ENCODE results near the gene LINC00237.

The LINC00237 gene

DNA sequence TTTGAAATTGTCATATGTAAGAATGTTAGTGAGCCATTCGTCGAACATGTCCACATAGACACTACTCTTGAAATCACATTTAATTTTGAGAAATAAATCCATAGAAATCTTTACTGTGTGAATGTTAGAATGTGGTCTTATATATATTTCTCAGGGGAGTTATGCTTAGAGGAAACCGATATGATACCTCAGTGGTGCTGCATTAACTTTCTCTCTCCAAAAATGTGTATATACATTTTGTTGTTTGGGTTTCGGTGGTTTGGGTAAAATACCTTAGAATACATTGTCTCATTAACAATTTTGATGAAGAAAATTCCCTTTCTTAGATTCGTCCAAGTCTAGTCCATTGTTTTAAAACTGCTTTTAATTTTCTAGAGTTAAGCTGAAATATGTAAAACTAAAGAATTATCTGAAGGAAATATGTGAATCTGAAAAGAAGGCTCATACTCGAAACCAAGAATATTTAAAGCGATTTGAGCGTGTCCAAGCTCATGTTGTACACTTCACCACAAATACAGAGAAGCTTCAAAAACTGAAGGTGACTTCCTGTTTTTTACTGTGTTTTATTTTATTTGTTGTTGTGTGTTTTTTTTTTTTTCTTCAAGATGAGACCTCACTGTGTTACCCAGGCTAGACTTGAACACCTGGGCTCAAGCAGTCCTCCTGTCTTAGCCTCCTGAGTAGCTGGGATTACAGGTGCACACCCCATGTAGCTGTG, 30.0 kb upstream of the LINC00237 start:
- H2BK5ac ChIP-seq (ENCODE audit: low read depth, low read length, poor library complexity), result no peak overlapping the region
- no peak overlapping the region for H3K4me3 ChIP-seq (ENCODE audit: low read depth, low read length)
- H3K79me2 ChIP-seq (ENCODE audit: control insufficient read depth, insufficient read depth, low read length, poor library complexity), result no peaks in the 10 kb centered on the region
- H4K12ac ChIP-seq (ENCODE audit: low read depth, low read length), result no peak overlapping the region
- H2BK120ac ChIP-seq (ENCODE audit: insufficient read depth, low read length, poor library complexity), result no peak overlapping the region
- no peak overlapping the region for H2BK12ac ChIP-seq (ENCODE audit: low read length)
- no peak overlapping the region for H4K8ac ChIP-seq (ENCODE audit: low read depth, low read length)
- H4K91ac ChIP-seq (ENCODE audit: low read depth, low read length), result no peak overlapping the region
- H3K23ac ChIP-seq (ENCODE audit: low read length), result no peak overlapping the region
- no peak overlapping the region for H2AK5ac ChIP-seq (ENCODE audit: low read length)
- H3K4me1 ChIP-seq (ENCODE audit: control insufficient read depth in 1 of 2, insufficient read depth in 2 of 2, low read length in 2 of 2), result no peaks in the 10 kb centered on the region
- no peak overlapping the region for H3K4ac ChIP-seq (ENCODE audit: low read depth, low read length)
- no peaks in the 10 kb centered on the region for H3K9me3 ChIP-seq (ENCODE audit: insufficient read depth, low read depth, low read length)
- WGBS (ENCODE audit: extremely low coverage, insufficient coverage, insufficient read length), result no CpG with 5 or more reads among the region's 8 CpGs
- H3K27me3 ChIP-seq (ENCODE audit: insufficient read depth, low read length), result no peaks in the 10 kb centered on the region
- no peak overlapping the region for H3K4me2 ChIP-seq (ENCODE audit: low read length)
- H3K36me3 ChIP-seq (ENCODE audit: control insufficient read depth in 1 of 2, insufficient read depth in 2 of 2, low read length in 2 of 2), result no peaks in the 10 kb centered on the region
- DNase-seq, result no peak
- no peak overlapping the region for H3K14ac ChIP-seq (ENCODE audit: low read length)
- no peak overlapping the region for H3K18ac ChIP-seq (ENCODE audit: low read length)
- H3K27ac ChIP-seq (ENCODE audit: low read depth, low read length), result no peak overlapping the region
- H2AFZ ChIP-seq (ENCODE audit: insufficient read depth, low read length, poor library complexity), result no peak overlapping the region
- H3K79me1 ChIP-seq (ENCODE audit: low read length), result no peaks in the 10 kb centered on the region
- H3K9ac ChIP-seq (ENCODE audit: low read length), result no peak overlapping the region

DNA sequence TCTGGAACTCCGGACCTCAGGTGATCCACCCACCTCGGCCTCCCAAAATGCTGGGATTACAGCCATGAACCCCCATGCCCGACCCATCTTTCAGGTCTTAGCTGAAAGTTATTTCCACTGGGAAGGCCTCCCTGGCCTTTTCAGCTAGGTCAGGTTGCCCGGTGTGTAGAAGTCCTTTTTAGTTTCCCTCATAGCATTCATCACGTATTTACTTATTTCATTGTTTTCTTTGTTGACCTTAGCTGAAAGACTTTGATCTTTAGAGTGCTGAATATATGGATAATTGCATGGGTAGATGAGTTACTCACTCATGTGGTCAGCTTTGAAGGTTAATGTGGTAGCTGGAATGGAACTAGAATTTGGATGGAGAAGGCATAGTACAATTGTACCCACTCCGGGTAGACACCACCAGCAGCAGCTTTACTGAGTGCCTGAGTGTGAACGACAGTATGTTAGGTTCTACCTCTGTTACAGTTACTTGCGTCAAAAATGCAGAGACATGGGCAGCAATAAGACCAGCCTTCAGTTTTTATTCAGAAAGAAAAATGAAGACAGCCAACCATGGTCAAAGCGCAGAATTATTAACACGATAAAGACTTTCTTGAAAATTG, 28.8 kb upstream of the LINC00237 start:
- Histone ChIP-seq H3K4me1 (ENCODE audit: control insufficient read depth in 1 of 2, insufficient read depth in 2 of 2, low read length in 2 of 2) (no peaks in the 10 kb centered on the region), H2AK5ac (ENCODE audit: low read length) (no peak overlapping the region), H3K4me3 (ENCODE audit: low read depth, low read length) (no peak overlapping the region), H3K9me3 (ENCODE audit: insufficient read depth, low read depth, low read length) (no peaks in the 10 kb centered on the region), H3K79me2 (ENCODE audit: control insufficient read depth, insufficient read depth, low read length, poor library complexity) (no peaks in the 10 kb centered on the region), H4K12ac (ENCODE audit: low read depth, low read length) (no peak overlapping the region), H3K23ac (ENCODE audit: low read length) (no peak overlapping the region), H3K18ac (ENCODE audit: low read length) (no peak overlapping the region), H2AFZ (ENCODE audit: insufficient read depth, low read length, poor library complexity) (no peak overlapping the region), H3K9ac (ENCODE audit: low read length) (no peak overlapping the region), H3K36me3 (ENCODE audit: control insufficient read depth in 1 of 2, insufficient read depth in 2 of 2, low read length in 2 of 2) (no peaks in the 10 kb centered on the region), H4K8ac (ENCODE audit: low read depth, low read length) (no peak overlapping the region), H3K14ac (ENCODE audit: low read length) (no peak overlapping the region), H4K91ac (ENCODE audit: low read depth, low read length) (no peak overlapping the region), H3K79me1 (ENCODE audit: low read length) (no peaks in the 10 kb centered on the region), H3K27me3 (ENCODE audit: insufficient read depth, low read length) (no peaks in the 10 kb centered on the region), H3K4me2 (ENCODE audit: low read length) (no peak overlapping the region), H2BK120ac (ENCODE audit: insufficient read depth, low read length, poor library complexity) (no peak overlapping the region), H3K27ac (ENCODE audit: low read depth, low read length) (no peak overlapping the region), H2BK5ac (ENCODE audit: low read depth, low read length, poor library complexity) (no peak overlapping the region), H3K4ac (ENCODE audit: low read depth, low read length) (no peak overlapping the region), H2BK12ac (ENCODE audit: low read length) (no peak overlapping the region)
- no CpG with 5 or more reads among the region's 10 CpGs for WGBS (ENCODE audit: extremely low coverage, insufficient coverage, insufficient read length)
- DNase-seq, result no peak

DNA sequence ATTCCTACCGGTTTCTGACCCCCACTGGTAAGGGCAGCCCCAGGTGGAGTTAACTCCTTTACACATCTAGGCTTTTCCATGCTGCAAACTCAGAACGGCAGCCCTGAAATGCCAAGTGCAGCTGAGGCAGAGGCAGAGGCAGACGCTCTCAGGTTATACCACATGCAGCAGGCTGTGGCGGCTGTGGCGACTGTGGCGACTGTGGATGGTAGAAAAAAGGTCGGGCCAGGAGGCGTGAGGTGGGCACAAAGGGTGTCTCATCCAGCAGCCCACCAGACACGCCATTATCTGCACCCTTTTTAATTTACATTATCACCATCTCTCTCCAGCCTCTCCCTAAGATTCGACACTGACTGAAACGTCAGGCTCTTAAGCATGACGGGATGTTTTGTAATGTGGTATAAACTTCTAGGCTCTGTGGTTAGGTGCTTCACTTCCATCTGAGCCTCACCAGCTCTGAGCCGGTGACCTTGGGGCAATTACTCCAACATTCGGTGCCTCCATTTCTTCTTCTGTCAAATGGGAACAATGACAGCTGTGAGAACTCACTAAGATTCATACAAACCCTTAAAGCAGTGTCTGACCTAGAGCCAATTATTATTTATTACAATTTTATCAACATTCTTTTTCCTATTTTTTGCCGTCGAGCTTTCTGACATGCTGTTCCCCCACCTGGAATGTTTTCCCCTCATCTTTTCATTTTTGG, 27.9 kb upstream of the LINC00237 start:
- no peak overlapping the region for H4K12ac ChIP-seq (ENCODE audit: low read depth, low read length)
- H3K14ac ChIP-seq (ENCODE audit: low read length), result no peak overlapping the region
- no peaks in the 10 kb centered on the region for H3K79me2 ChIP-seq (ENCODE audit: control insufficient read depth, insufficient read depth, low read length, poor library complexity)
- H3K9ac ChIP-seq (ENCODE audit: low read length), result no peak overlapping the region
- H3K9me3 ChIP-seq (ENCODE audit: insufficient read depth, low read depth, low read length), result no peaks in the 10 kb centered on the region
- H2BK12ac ChIP-seq (ENCODE audit: low read length), result no peak overlapping the region
- no peak overlapping the region for H3K4ac ChIP-seq (ENCODE audit: low read depth, low read length)
- H4K8ac ChIP-seq (ENCODE audit: low read depth, low read length), result no peak overlapping the region
- no peak overlapping the region for H2AFZ ChIP-seq (ENCODE audit: insufficient read depth, low read length, poor library complexity)
- H3K36me3 ChIP-seq (ENCODE audit: control insufficient read depth in 1 of 2, insufficient read depth in 2 of 2, low read length in 2 of 2), result no peaks in the 10 kb centered on the region
- no peaks in the 10 kb centered on the region for H3K4me1 ChIP-seq (ENCODE audit: control insufficient read depth in 1 of 2, insufficient read depth in 2 of 2, low read length in 2 of 2)
- H3K18ac ChIP-seq (ENCODE audit: low read length), result no peak overlapping the region
- no peak overlapping the region for H4K91ac ChIP-seq (ENCODE audit: low read depth, low read length)
- no CpG with 5 or more reads among the region's 16 CpGs for WGBS (ENCODE audit: extremely low coverage, insufficient coverage, insufficient read length)
- no peak overlapping the region for H3K4me3 ChIP-seq (ENCODE audit: low read depth, low read length)
- H2AK5ac ChIP-seq (ENCODE audit: low read length), result no peak overlapping the region
- no peaks in the 10 kb centered on the region for H3K79me1 ChIP-seq (ENCODE audit: low read length)
- no peak overlapping the region for H2BK120ac ChIP-seq (ENCODE audit: insufficient read depth, low read length, poor library complexity)
- H3K23ac ChIP-seq (ENCODE audit: low read length), result no peak overlapping the region
- DNase-seq, result no peak
- no peak overlapping the region for H3K4me2 ChIP-seq (ENCODE audit: low read length)
- no peak overlapping the region for H2BK5ac ChIP-seq (ENCODE audit: low read depth, low read length, poor library complexity)
- no peak overlapping the region for H3K27ac ChIP-seq (ENCODE audit: low read depth, low read length)
- no peaks in the 10 kb centered on the region for H3K27me3 ChIP-seq (ENCODE audit: insufficient read depth, low read length)

DNA sequence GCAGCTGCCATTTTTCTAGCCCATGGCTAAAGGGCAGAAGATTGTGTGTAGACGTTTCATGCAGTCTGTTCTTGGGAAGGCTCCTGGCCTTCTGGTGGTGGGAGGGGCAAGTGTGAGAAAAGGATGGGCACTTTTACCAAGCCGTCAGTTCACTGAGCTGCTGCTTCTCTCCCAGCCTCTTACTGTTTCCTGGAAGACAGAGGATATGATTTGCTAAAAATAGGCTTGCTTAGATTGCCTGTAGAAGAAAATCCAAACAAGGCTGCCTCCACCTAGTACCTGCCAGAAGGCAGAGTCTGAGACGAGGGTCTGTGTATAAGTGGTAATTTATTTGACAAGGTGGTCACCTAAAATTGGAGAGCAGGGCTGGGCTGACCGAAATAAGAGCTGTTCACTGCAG, 27.2 kb upstream of the LINC00237 start:
- Histone ChIP-seq H3K79me2 (ENCODE audit: control insufficient read depth, insufficient read depth, low read length, poor library complexity) (no peaks in the 10 kb centered on the region), H4K8ac (ENCODE audit: low read depth, low read length) (no peak overlapping the region), H2BK12ac (ENCODE audit: low read length) (no peak overlapping the region), H3K18ac (ENCODE audit: low read length) (no peak overlapping the region), H3K4me3 (ENCODE audit: low read depth, low read length) (no peak overlapping the region), H3K9ac (ENCODE audit: low read length) (no peak overlapping the region), H2BK5ac (ENCODE audit: low read depth, low read length, poor library complexity) (no peak overlapping the region), H3K4ac (ENCODE audit: low read depth, low read length) (no peak overlapping the region), H3K23ac (ENCODE audit: low read length) (no peak overlapping the region), H3K79me1 (ENCODE audit: low read length) (no peaks in the 10 kb centered on the region), H3K9me3 (ENCODE audit: insufficient read depth, low read depth, low read length) (no peaks in the 10 kb centered on the region), H3K27me3 (ENCODE audit: insufficient read depth, low read length) (no peaks in the 10 kb centered on the region), H2BK120ac (ENCODE audit: insufficient read depth, low read length, poor library complexity) (no peak overlapping the region), H2AK5ac (ENCODE audit: low read length) (no peak overlapping the region), H4K91ac (ENCODE audit: low read depth, low read length) (no peak overlapping the region), H3K27ac (ENCODE audit: low read depth, low read length) (no peak overlapping the region), H3K36me3 (ENCODE audit: control insufficient read depth in 1 of 2, insufficient read depth in 2 of 2, low read length in 2 of 2) (no peaks in the 10 kb centered on the region), H2AFZ (ENCODE audit: insufficient read depth, low read length, poor library complexity) (no peak overlapping the region), H3K14ac (ENCODE audit: low read length) (no peak overlapping the region), H4K12ac (ENCODE audit: low read depth, low read length) (no peak overlapping the region), H3K4me1 (ENCODE audit: control insufficient read depth in 1 of 2, insufficient read depth in 2 of 2, low read length in 2 of 2) (no peaks in the 10 kb centered on the region), H3K4me2 (ENCODE audit: low read length) (no peak overlapping the region)
- no CpG with 5 or more reads among the region's 4 CpGs for WGBS (ENCODE audit: extremely low coverage, insufficient coverage, insufficient read length)
- no peak for DNase-seq

Measured in trophoblast cell (in vitro differentiated cells and primary cell).